Measurements from ENCODE around the gene PLCH1.

PLCH1 gene

GRCh38 chr3:155387571-155387970 lies 357.3 kb downstream of the PLCH1 start:
- Histone ChIP-seq H3K36me3 (ENCODE audit: control insufficient read depth, insufficient read depth, low read length) (no peaks in the 10 kb centered on the region), H3K27me3 (replicated peaks; ENCODE audit: control insufficient read depth, insufficient read depth, low read length) (peaks cover 2% of the 10 kb centered on the region; the same call in 1 of the 2 replicates), H3K4me3 (replicated peaks; ENCODE audit: low read depth, low read length) (no peak overlapping the region)
- no peak for TF ChIP-seq CTCF (IDR thresholded peaks at IDR 0.05; ENCODE audit: insufficient read depth, low read length, poor library complexity, severe bottlenecking)
- DNase-seq (ENCODE audit: extremely low read depth, insufficient read length), result no peak

GRCh38 chr3:155386919-155387318 lies 358.0 kb downstream of the PLCH1 start:
- no peak for TF ChIP-seq CTCF (IDR thresholded peaks at IDR 0.05; ENCODE audit: insufficient read depth, low read length, poor library complexity, severe bottlenecking)
- no peak overlapping the region for H3K4me3 ChIP-seq (replicated peaks; ENCODE audit: low read depth, low read length)
- H3K27me3 ChIP-seq (replicated peaks; ENCODE audit: control insufficient read depth, insufficient read depth, low read length), result peaks cover 2% of the 10 kb centered on the region; the same call in 1 of the 2 replicates
- H3K36me3 ChIP-seq (ENCODE audit: control insufficient read depth, insufficient read depth, low read length), result no peaks in the 10 kb centered on the region
- no peak for DNase-seq (ENCODE audit: extremely low read depth, insufficient read length)

- H3K36me3 ChIP-seq (ENCODE audit: control insufficient read depth, insufficient read depth, low read length), result no peaks in the 10 kb centered on the region
- H3K4me3 ChIP-seq (replicated peaks; ENCODE audit: low read depth, low read length), result no peak overlapping the region
- TF ChIP-seq CTCF (IDR thresholded peaks at IDR 0.05; ENCODE audit: insufficient read depth, low read length, poor library complexity, severe bottlenecking), result no peak
- H3K27me3 ChIP-seq (replicated peaks; ENCODE audit: control insufficient read depth, insufficient read depth, low read length), result peaks cover 2% of the 10 kb centered on the region; the same call in 1 of the 2 replicates
- no peak for DNase-seq (ENCODE audit: extremely low read depth, insufficient read length)
These were observed 358.8 kb downstream of the PLCH1 start for GRCh38 chr3:155385896-155386625.

GRCh38 chr3:155382396-155383042 lies 362.4 kb downstream of the PLCH1 start:
- peak; percentile 64 for TF ChIP-seq CTCF (IDR thresholded peaks at IDR 0.05; ENCODE audit: insufficient read depth, low read length, poor library complexity, severe bottlenecking)
- H3K36me3 ChIP-seq (ENCODE audit: control insufficient read depth, insufficient read depth, low read length), result no peaks in the 10 kb centered on the region
- no peak overlapping the region for H3K4me3 ChIP-seq (replicated peaks; ENCODE audit: low read depth, low read length)
- peak; percentile 18 for DNase-seq (ENCODE audit: extremely low read depth, insufficient read length)
- H3K27me3 ChIP-seq (replicated peaks; ENCODE audit: control insufficient read depth, insufficient read depth, low read length), result peaks cover 2% of the 10 kb centered on the region; the same call in 1 of the 2 replicates

GRCh38 chr3:155377847-155378246 lies 367.0 kb downstream of the PLCH1 start:
- H3K36me3 ChIP-seq (ENCODE audit: control insufficient read depth, insufficient read depth, low read length), result no peaks in the 10 kb centered on the region
- TF ChIP-seq CTCF (IDR thresholded peaks at IDR 0.05; ENCODE audit: insufficient read depth, low read length, poor library complexity, severe bottlenecking), result no peak
- DNase-seq (ENCODE audit: extremely low read depth, insufficient read length), result no peak
- H3K4me3 ChIP-seq (replicated peaks; ENCODE audit: low read depth, low read length), result no peak overlapping the region
- no peaks in the 10 kb centered on the region; the same call in 1 of the 2 replicates for H3K27me3 ChIP-seq (replicated peaks; ENCODE audit: control insufficient read depth, insufficient read depth, low read length)
